Fibroblast of pulmonary artery (primary cell): ENCODE results near the gene DEFB128.

Experiments used
- DNase-seq: peaks from one replicate; pipeline ENCODE4 v3.0.0-alpha.2; 2010; ENCODE audit warnings: low read depth
- H3K4me3 ChIP-seq: replicated peaks from 2 replicates; pipeline ENCODE4 v1.5.1; 2011; ENCODE audit warnings: low read depth, mild to moderate bottlenecking, control low read depth, low read length, moderate library complexity
- CTCF ChIP-seq: IDR thresholded peaks from 2 replicates; pipeline ENCODE4 v1.5.1; 2011; ENCODE audit warnings: mild to moderate bottlenecking, control low read depth, low read length, inconsistent platforms; ENCODE audit errors: missing control alignments

The DEFB128 gene

GRCh38 chr20:221258-221830 is 31.8 kb upstream of the DEFB128 start:
- no peak for DNase-seq
- H3K4me3 ChIP-seq, result no peak overlapping the region
- TF ChIP-seq CTCF, result no peak

- DNase-seq, result peak; percentile 21
- TF ChIP-seq CTCF, result peak; percentile 22
- no peak overlapping the region for H3K4me3 ChIP-seq
Measured at GRCh38 chr20:219290-220115, 30.0 kb upstream of the DEFB128 start.

GRCh38 chr20:217266-217665 is 27.8 kb upstream of the DEFB128 start:
- DNase-seq, result no peak
- TF ChIP-seq CTCF, result no peak
- H3K4me3 ChIP-seq, result no peak overlapping the region

GRCh38 chr20:215796-216195 is 26.3 kb upstream of the DEFB128 start:
- no peak for DNase-seq
- no peak for TF ChIP-seq CTCF
- H3K4me3 ChIP-seq, result no peak overlapping the region

GRCh38 chr20:214383-214782 is 24.9 kb upstream of the DEFB128 start:
- no peak overlapping the region for H3K4me3 ChIP-seq
- no peak for TF ChIP-seq CTCF
- DNase-seq, result no peak

- no peak for DNase-seq
- H3K4me3 ChIP-seq, result no peak overlapping the region
- no peak for TF ChIP-seq CTCF
Measured at GRCh38 chr20:210809-211502, 21.4 kb upstream of the DEFB128 start.
